ENCODE measurements around the gene MAP2K2. TPM values are rescaled to one million over a fixed set of nuclear protein-coding genes. Genes with fewer than 3 reads are reported as not detected.
"Not testable (repeated sequence)": the region's sequence is repeated elsewhere in the genome, so short reads cannot be mapped to it uniquely, and the experiment has no call there.

MAP2K2 gene
- polyA plus RNA-seq, 3 donors: 30.5 to 94.5 (median 40.2) TPM

GRCh38 chr19:4138445-4138844 is 14.5 kb upstream of the MAP2K2 start:
- no peak for DNase-seq
- no peak overlapping the region for H2AFZ ChIP-seq (ENCODE audit: insufficient read depth, low read depth, low read length, poor library complexity, severe bottlenecking)
- no peak overlapping the region for H3K4me2 ChIP-seq (replicated peaks; ENCODE audit: extremely low read depth, low read length, poor library complexity, severe bottlenecking)
- H4K20me1 ChIP-seq (ENCODE audit: insufficient read depth, low read length): no peaks in the 10 kb centered on the region
- H3K4me3 Mint-ChIP-seq: no peak overlapping the region
- no peak overlapping the region for H3K27ac ChIP-seq (ENCODE audit: low read depth in 1 of 2, low read length in 2 of 2)
- H3K79me2 ChIP-seq (ENCODE audit: insufficient read depth, low read length): no peaks in the 10 kb centered on the region
- peaks cover 0 to 4% (median 0%) of the 10 kb centered on the region in 7 donors for H3K9me3 Mint-ChIP-seq
- H3K4me1 Mint-ChIP-seq: peaks cover 10% of the 10 kb centered on the region
- H3K27me3 Mint-ChIP-seq (ENCODE audit: low read depth in 3 of 3): peaks cover 4 to 21% (median 6%) of the 10 kb centered on the region in 3 donors
- H3K4me1 ChIP-seq (ENCODE audit: control insufficient read depth in 1 of 2, insufficient read depth in 2 of 2, low read length in 2 of 2): peaks cover 3 to 7% of the 10 kb centered on the region in 2 donors
- no peak overlapping the region for H3K4me3 ChIP-seq (replicated peaks in 1 of 3; ENCODE audit: low read depth in 2 of 3, low read length in 3 of 3)
- H3K36me3 Mint-ChIP-seq: no peaks in the 10 kb centered on the region
- no peak overlapping the region for H3K9ac ChIP-seq (ENCODE audit: insufficient read depth, low read length, poor library complexity, severe bottlenecking)
- no peaks in the 10 kb centered on the region for H3K36me3 ChIP-seq (replicated peaks in 1 of 2; ENCODE audit: control insufficient read depth in 1 of 2, insufficient read depth in 2 of 2, low read length in 2 of 2)
- no peak for TF ChIP-seq CTCF (IDR thresholded peaks at IDR 0.05)
- intact Hi-C loops (cut with micrococcal nuclease): no loop called here
- no peaks in the 10 kb centered on the region for H3K9me3 ChIP-seq (replicated peaks in 1 of 2; ENCODE audit: control insufficient read depth in 1 of 2, insufficient read depth in 1 of 2, low read length in 2 of 2)
- H3K27ac Mint-ChIP-seq: peak overlapping the region in 1 of 7 donors; percentile 47
- 100% methylated on average over 2 of the region's 5 CpGs for WGBS (ENCODE audit: insufficient coverage)
- H3K27me3 ChIP-seq (ENCODE audit: control insufficient read depth in 2 of 2, insufficient read depth in 2 of 2, low read length in 2 of 2): no peaks in the 10 kb centered on the region

GRCh38 chr19:4136680-4137088 is 12.8 kb upstream of the MAP2K2 start:
- Histone ChIP-seq H4K20me1 (ENCODE audit: insufficient read depth, low read length) (no peaks in the 10 kb centered on the region), H3K27ac (ENCODE audit: low read depth in 1 of 2, low read length in 2 of 2) (no peak overlapping the region), H3K9me3 (replicated peaks in 1 of 2; ENCODE audit: control insufficient read depth in 1 of 2, insufficient read depth in 1 of 2, low read length in 2 of 2) (no peaks in the 10 kb centered on the region), H3K4me2 (replicated peaks; ENCODE audit: extremely low read depth, low read length, poor library complexity, severe bottlenecking) (no peak overlapping the region), H3K9ac (ENCODE audit: insufficient read depth, low read length, poor library complexity, severe bottlenecking) (no peak overlapping the region), H3K36me3 (replicated peaks in 1 of 2; ENCODE audit: control insufficient read depth in 1 of 2, insufficient read depth in 2 of 2, low read length in 2 of 2) (no peaks in the 10 kb centered on the region), H3K79me2 (ENCODE audit: insufficient read depth, low read length) (no peaks in the 10 kb centered on the region), H2AFZ (ENCODE audit: insufficient read depth, low read depth, low read length, poor library complexity, severe bottlenecking) (no peak overlapping the region), H3K4me1 (ENCODE audit: control insufficient read depth in 1 of 2, insufficient read depth in 2 of 2, low read length in 2 of 2) (peaks cover 3 to 7% of the 10 kb centered on the region in 2 donors), H3K4me3 (replicated peaks in 1 of 3; ENCODE audit: low read depth in 2 of 3, low read length in 3 of 3) (no peak overlapping the region), H3K27me3 (ENCODE audit: control insufficient read depth in 2 of 2, insufficient read depth in 2 of 2, low read length in 2 of 2) (no peaks in the 10 kb centered on the region)
- WGBS (ENCODE audit: insufficient coverage): 60% methylated on average over 1 of the region's 8 CpGs
- peaks cover 10% of the 10 kb centered on the region for H3K4me1 Mint-ChIP-seq
- H3K36me3 Mint-ChIP-seq: no peaks in the 10 kb centered on the region
- no peak overlapping the region for H3K27ac Mint-ChIP-seq
- H3K27me3 Mint-ChIP-seq (ENCODE audit: low read depth in 3 of 3): peaks cover 5 to 10% (median 6%) of the 10 kb centered on the region in 3 donors
- H3K9me3 Mint-ChIP-seq: peaks cover 0 to 4% (median 0%) of the 10 kb centered on the region in 7 donors
- DNase-seq: no peak
- no peak for TF ChIP-seq CTCF (IDR thresholded peaks at IDR 0.05)
- intact Hi-C loops (cut with micrococcal nuclease): no loop called here
- H3K4me3 Mint-ChIP-seq: peak overlapping the region in 1 of 2 donors; percentile 39

GRCh38 chr19:4135386-4135785 is 11.5 kb upstream of the MAP2K2 start:
- H3K4me1 Mint-ChIP-seq; H3K36me3 Mint-ChIP-seq; H3K9me3 ChIP-seq (replicated peaks in 1 of 2; ENCODE audit: control insufficient read depth in 1 of 2, insufficient read depth in 1 of 2, low read length in 2 of 2); H3K79me2 ChIP-seq (ENCODE audit: insufficient read depth, low read length); H3K27ac ChIP-seq (ENCODE audit: low read depth in 1 of 2, low read length in 2 of 2); H3K36me3 ChIP-seq (replicated peaks in 1 of 2; ENCODE audit: control insufficient read depth in 1 of 2, insufficient read depth in 2 of 2, low read length in 2 of 2); H3K4me1 ChIP-seq (ENCODE audit: control insufficient read depth in 1 of 2, insufficient read depth in 2 of 2, low read length in 2 of 2); H3K27ac Mint-ChIP-seq; H3K4me3 Mint-ChIP-seq; H3K9ac ChIP-seq (ENCODE audit: insufficient read depth, low read length, poor library complexity, severe bottlenecking); H4K20me1 ChIP-seq (ENCODE audit: insufficient read depth, low read length); intact Hi-C loops (cut with micrococcal nuclease); H3K9me3 Mint-ChIP-seq; H3K4me2 ChIP-seq (replicated peaks; ENCODE audit: extremely low read depth, low read length, poor library complexity, severe bottlenecking); H3K4me3 ChIP-seq (replicated peaks in 1 of 3; ENCODE audit: low read depth in 2 of 3, low read length in 3 of 3); DNase-seq; H2AFZ ChIP-seq (ENCODE audit: insufficient read depth, low read depth, low read length, poor library complexity, severe bottlenecking); H3K27me3 ChIP-seq (ENCODE audit: control insufficient read depth in 2 of 2, insufficient read depth in 2 of 2, low read length in 2 of 2): not testable (repeated sequence)
- 100% methylated on average over 1 of the region's 9 CpGs for WGBS (ENCODE audit: insufficient coverage)
- H3K27me3 Mint-ChIP-seq (ENCODE audit: low read depth in 3 of 3): peaks cover 4 to 15% (median 11%) of the 10 kb centered on the region in 3 donors

Data from CD14-positive monocyte (primary cell).